Naive thymus-derived CD8-positive, alpha-beta T cell (primary cell): ENCODE data around the gene PLEKHB2. TPM values are rescaled to one million over a fixed set of nuclear protein-coding genes. Genes with fewer than 3 reads are reported as not detected.
"Not testable (repeated sequence)": the region's sequence is repeated elsewhere in the genome, so short reads cannot be mapped to it uniquely, and the experiment has no call there.

Source experiments
- ATAC-seq, 2 donors: fragments of 150-1000 bp; cut with Tn5 transposase in 1 of 2; sonication (Bioruptor Pico), chemical (Tn5 transposase) in 1 of 2; 1 replicate in 1 of 2; 2 replicates in 1 of 2; pipeline ENCODE4 v1.10.0; 2021; ENCODE audit warnings: mild to moderate bottlenecking in 2 of 2, moderate library complexity in 2 of 2
- POLR2A ChIA-PET: fragments of 350-600 bp; sonication (Branson Sonifier 250); formaldehyde crosslinking; loops from one replicate; lab custom pipeline; 2021; ENCODE audit warnings: antibody characterized with exemption; lab: Charles Lee
- DNase-seq, 10 donors: peaks; one replicate each; pipeline versions ENCODE4 v3.0.0 to v3.0.0-alpha.2; 2020 to 2022
- H3K27ac Mint-ChIP-seq, 10 donors: one replicate each; pipeline ENCODE4 v1.8.0; 2020 to 2022; ENCODE audit warnings: mild to moderate bottlenecking in 10 of 10, mixed read lengths in 10 of 10, moderate library complexity in 4 of 10, inconsistent platforms in 1 of 10
- H3K27me3 Mint-ChIP-seq, 5 donors: one replicate each; pipeline ENCODE4 v1.8.0; 2021 to 2022; ENCODE audit warnings: mixed read lengths in 5 of 5
- H3K36me3 Mint-ChIP-seq, 3 donors: one replicate each; pipeline ENCODE4 v1.8.0; 2020 to 2022; ENCODE audit warnings: mixed read lengths in 3 of 3, mild to moderate bottlenecking in 2 of 3, inconsistent platforms in 1 of 3
- H3K4me1 Mint-ChIP-seq, 4 donors: one replicate each; pipeline ENCODE4 v1.8.0; 2021 to 2022; ENCODE audit warnings: mixed read lengths in 4 of 4
- H3K4me3 Mint-ChIP-seq, 10 donors: one replicate each; pipeline ENCODE4 v1.8.0; 2020 to 2022; ENCODE audit warnings: mild to moderate bottlenecking in 10 of 10, mixed read lengths in 10 of 10, moderate library complexity in 6 of 10, inconsistent platforms in 1 of 10
- H3K9me3 Mint-ChIP-seq, 9 donors: one replicate each; pipeline ENCODE4 v1.8.0; 2020 to 2022; ENCODE audit warnings: mixed read lengths in 9 of 9, mild to moderate bottlenecking in 3 of 9, inconsistent platforms in 1 of 9, moderate library complexity in 1 of 9
- polyA plus RNA-seq, 3 donors: library from polyadenylated mRNA; unstranded; fragments of 300-500 nt; fragmentation: Illumina TruSeq; gene quantifications; one replicate each; pipeline ENCODE4 v1.2.3, GENCODE V29; 2021
- total RNA-seq, 8 experiments: library from RNA in 2 of 8; stranded (reverse) in 2 of 8; gene quantifications; one replicate each; pipeline ENCODE4 v1.2.3 and lab custom pipeline; 2021 to 2026

PLEKHB2 gene
- total and polyA plus RNA-seq, 5 experiments from 2014 or later = 44.2 to 70.7 (median 63.0) TPM

- ATAC-seq, H3K4me1 Mint-ChIP-seq, H3K27ac Mint-ChIP-seq: not testable (repeated sequence)
Measured at GRCh38 chr2:131181451-131181850, 76.3 kb downstream of the PLEKHB2 start.

GRCh38 chr2:131193421-131193820 lies 88.3 kb downstream of the PLEKHB2 start:
- H3K27ac Mint-ChIP-seq, H3K4me3 Mint-ChIP-seq, DNase-seq, H3K36me3 Mint-ChIP-seq, POLR2A ChIA-PET, ATAC-seq, H3K9me3 Mint-ChIP-seq, H3K4me1 Mint-ChIP-seq: not testable (repeated sequence)
- H3K27me3 Mint-ChIP-seq = peaks cover 3 to 30% (median 6%) of the 10 kb centered on the region in 5 donors

More at GRCh38 chr2:131181451-131181850, 76.3 kb downstream of the PLEKHB2 start:
- H3K4me3 Mint-ChIP-seq, H3K36me3 Mint-ChIP-seq, POLR2A ChIA-PET, DNase-seq, H3K9me3 Mint-ChIP-seq: not testable (repeated sequence)
- H3K27me3 Mint-ChIP-seq = peaks cover 15 to 43% (median 26%) of the 10 kb centered on the region in 5 donors

GRCh38 chr2:131196186-131196585 lies 91.0 kb downstream of the PLEKHB2 start:
- H3K4me1 Mint-ChIP-seq, H3K36me3 Mint-ChIP-seq, ATAC-seq, H3K27ac Mint-ChIP-seq, POLR2A ChIA-PET, H3K4me3 Mint-ChIP-seq, DNase-seq, H3K9me3 Mint-ChIP-seq: not testable (repeated sequence)
- peaks cover 0 to 16% (median 6%) of the 10 kb centered on the region in 5 donors for H3K27me3 Mint-ChIP-seq

Other genes with a start within 250 kb of the PLEKHB2 start
- gene FAM168B, start 11.9 kb upstream of the PLEKHB2 start, total RNA-seq = 10 to 100 TPM; 82.0 to 89.1 TPM
- gene FAM168B, start 11.9 kb upstream of the PLEKHB2 start, polyA plus RNA-seq = 10 to 100 TPM; 29.9 to 43.8 (median 35.8) TPM
- gene POTEE, start 104.2 kb downstream of the PLEKHB2 start, total RNA-seq = under 1 TPM; 0.11 to 0.18 TPM
- gene POTEE, start 104.2 kb downstream of the PLEKHB2 start, polyA plus RNA-seq = under 1 TPM; 0.08 to 0.11 (median 0.10) TPM